Fibroblast of gingiva (primary cell): ENCODE data around the gene DSTYK.

ENCODE experiments used
- DNase-seq: peaks from one replicate; pipeline ENCODE4 v3.0.0-alpha.2; 2011; ENCODE audit warnings: low read depth

Gene DSTYK

DNA sequence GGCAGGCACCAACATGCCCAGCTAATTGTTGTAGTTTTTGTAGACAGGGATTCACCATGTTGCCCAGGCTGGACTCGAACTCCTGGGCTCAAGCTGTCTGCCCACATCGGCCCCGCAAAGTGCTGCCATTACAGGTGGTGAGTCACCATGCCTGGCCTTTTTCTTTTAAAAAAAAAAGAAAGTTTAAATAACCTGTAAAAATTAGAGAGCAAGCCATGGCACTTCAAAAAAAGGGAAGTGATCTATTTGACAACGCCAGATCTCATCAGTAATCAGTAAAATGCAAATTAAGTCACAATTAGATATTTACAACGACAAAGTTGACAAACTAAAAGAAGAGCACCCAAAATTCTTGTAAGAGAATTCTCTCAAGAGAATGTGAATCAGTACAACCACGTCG is 86.8 kb downstream of the DSTYK start:
- DNase-seq = no peak

DNA sequence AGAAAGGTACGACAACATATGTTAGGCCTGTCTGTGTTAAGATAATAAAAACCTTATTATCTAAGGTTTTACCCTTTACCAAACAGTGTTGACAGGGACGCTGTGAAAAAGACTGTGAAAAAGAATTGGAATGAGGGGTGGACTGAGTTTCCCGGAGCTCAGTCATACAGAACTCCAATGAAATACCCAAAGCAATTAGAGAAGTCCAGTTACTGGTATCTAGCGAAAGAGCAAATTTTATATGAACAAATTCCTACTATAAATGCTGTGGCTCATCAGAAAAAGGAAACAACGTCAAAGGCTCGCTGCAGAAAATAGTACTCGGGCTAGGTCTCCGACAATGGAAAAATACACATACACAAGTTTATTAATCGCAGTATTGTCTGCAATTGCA is 89.0 kb downstream of the DSTYK start:
- no peak for DNase-seq

DNA sequence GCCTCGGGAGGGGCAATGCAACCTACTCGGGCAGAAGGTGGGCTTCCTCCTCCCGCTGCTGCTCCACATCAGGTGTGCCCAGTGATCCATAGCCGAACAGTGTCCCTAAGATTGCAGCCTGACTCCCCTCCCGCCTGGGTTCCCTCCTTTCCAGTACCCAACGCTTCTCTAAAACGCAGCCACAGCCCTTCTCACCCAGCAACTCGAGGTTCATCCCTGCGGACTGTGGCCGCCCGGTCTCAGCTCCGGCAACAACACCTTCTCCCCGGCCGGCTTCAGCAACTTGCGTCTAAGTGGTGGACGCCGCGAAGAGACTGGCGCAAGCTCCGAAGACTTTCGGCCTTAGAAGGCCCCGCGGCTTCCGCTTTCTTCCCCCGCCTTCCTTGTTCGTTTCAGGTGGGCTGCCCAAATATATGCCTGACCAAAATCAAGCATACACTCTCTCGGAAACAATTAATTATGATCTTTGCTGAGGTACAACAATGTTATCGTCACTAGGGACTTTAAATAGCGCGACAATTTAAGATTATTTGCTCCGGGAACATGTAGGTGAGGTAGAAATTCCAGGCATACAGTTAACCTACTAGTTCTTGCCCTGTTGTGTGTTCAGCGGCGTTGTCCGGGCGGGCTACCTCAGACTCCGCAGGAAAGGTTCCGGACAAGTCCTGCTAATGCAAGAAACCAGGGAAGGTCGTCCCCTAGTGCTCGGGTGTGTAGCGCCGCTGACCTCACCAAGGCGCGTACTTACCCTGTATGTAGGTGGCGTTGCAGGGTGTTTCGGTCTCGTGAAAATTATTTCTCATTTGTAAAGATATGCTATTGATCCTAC is 89.6 kb downstream of the DSTYK start, which contains the start of gene RBBP5:
Gene RBBP5 (minus strand): TSS at position 319 of the 829 bp plus-strand sequence. CDS start 105 bp downstream, at position 214.
- DNase-seq = peak; percentile 99

DNA sequence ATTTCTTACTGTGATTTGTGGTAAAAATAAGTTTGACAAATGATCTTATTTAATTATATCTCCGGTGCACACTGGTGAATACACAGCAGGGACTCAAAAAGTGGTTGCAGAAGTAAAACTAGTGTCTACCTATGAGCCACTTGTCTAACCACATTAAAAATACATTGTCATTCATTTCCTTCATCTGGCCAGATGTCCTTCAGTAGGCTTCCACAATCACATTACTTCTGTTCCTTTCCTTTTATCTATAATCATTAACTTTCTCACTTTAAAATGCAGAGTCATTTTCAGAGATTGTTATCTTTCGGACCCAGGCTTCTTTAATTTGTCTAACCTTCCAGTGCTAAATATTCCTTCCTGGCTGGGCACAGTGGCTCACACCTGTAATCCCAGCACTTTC is 92.8 kb downstream of the DSTYK start:
- DNase-seq = no peak

DNA sequence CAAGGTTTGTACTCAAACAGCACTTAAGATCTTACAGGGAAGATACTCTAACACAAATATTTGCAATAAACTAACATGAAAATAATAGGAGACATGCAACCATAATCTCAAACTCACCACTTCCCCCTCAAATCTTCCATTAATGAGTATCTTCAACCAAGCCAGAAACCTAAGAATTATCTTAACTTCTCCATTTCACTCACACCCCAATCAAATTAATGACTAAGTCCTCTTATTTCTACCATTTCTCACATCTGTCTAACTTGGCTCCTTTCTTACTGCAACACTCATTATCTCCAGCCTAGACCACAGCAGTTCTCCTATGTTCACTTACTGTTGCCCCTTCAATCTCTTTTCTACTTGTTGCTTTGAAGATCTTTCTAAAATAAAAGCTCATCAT is 100.1 kb downstream of the DSTYK start:
- DNase-seq = no peak

GRCh38 chr1:205109711-205110110 is 101.8 kb downstream of the DSTYK start:
- no peak for DNase-seq

DNA sequence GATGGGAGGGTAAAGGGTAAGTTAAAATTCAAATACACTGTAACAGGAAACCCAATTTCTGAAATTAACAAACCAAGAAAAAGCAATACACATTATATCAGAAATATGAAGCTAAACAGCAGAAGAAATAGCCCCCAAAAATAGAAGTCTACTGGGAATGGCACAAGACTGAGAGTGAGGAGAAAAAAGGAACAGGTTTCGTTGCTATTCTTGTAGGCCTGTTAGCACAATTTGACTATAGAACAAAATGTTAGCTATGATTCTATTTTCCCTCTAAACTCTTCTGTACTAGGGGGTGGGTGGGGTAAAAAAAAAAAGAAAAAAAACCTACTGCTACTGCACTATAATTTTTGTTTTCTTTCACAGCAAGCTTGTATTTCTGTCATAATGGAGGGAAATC is 102.2 kb downstream of the DSTYK start:
- DNase-seq = no peak

- DNase-seq = peak; percentile 81
Measured at GRCh38 chr1:205108464-205108863, 103.0 kb downstream of the DSTYK start.

- DNase-seq = no peak
Measured at GRCh38 chr1:205107327-205107726, 104.2 kb downstream of the DSTYK start.

- no peak for DNase-seq
Measured at GRCh38 chr1:205102404-205102803, 109.1 kb downstream of the DSTYK start.

DNA sequence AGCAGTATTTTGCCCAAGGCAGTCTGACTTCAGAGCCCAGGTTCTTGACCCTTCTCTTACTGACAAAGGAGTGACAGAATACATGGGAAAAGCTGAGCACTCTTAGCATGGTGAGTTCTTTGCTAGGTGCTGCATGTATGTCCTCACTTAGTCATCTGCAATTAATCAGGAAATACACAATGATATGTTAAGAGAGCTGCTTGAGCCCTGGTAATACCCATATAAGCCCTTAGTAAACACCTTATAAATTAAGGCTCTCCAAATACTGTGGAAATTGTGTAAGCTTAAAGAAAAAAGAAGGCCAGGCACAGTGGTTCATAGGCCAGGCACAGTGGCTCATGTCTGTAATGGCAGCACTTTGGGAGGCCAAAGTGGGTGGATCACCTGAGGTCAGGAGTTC is 113.3 kb downstream of the DSTYK start:
- no peak for DNase-seq

- no peak for DNase-seq
Measured at GRCh38 chr1:205095422-205095821, 116.1 kb downstream of the DSTYK start.
